Suprapubic skin (tissue), 4 donors: Measurements from ENCODE around the gene KIF20A.

Source experiments
- EP300 ChIP-seq: sonication (generic); formaldehyde crosslinking; IDR thresholded peaks from one replicate; pipeline ENCODE4 v1.6.1; 2017; ENCODE audit warnings: antibody characterized with exemption
- POLR2A ChIP-seq, 2 donors: fragments of 450-650 bp; IDR thresholded peaks; one replicate each; pipeline ENCODE4 v1.6.1; 2017; ENCODE audit warnings: antibody characterized with exemption in 2 of 2, mild to moderate bottlenecking in 2 of 2, moderate library complexity in 2 of 2
- POLR2AphosphoS5 ChIP-seq, 3 donors: sonication (generic); formaldehyde crosslinking; IDR thresholded peaks; one replicate each; pipeline ENCODE4 v1.6.1; 2017; ENCODE audit warnings: antibody characterized with exemption in 3 of 3
- TF ChIP-seq, protein P1 (sequence below), 2 donors: fragments of 200-600 bp in 1 of 2; fragments of 450-650 bp in 1 of 2; sonication (generic) in 1 of 2; IDR thresholded peaks; one replicate each; pipeline ENCODE4 v1.5.1; 2016 to 2019; ENCODE audit warnings: antibody characterized with exemption in 2 of 2, mild to moderate bottlenecking in 1 of 2, moderate library complexity in 1 of 2

DNA sequence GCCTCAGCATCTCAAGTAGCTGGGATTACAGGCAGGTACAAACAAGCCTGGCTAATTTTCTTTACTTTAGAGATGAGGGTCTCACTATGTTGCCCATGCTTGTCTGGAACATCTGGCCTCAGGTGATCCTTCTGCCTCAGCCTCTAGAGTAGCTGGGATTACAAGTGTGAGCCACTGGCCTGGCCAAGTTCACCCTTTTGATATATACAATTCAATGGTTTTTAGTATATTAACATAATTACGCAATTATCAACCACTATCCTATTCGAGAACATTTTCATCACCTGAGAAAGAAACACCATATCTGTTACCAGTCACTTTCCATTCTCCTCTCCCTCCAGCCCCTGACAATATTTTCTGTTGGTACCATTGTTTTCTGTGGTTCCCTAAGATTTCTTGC lies 37.9 kb downstream of the KIF20A start:
- TF ChIP-seq, protein P1, sequence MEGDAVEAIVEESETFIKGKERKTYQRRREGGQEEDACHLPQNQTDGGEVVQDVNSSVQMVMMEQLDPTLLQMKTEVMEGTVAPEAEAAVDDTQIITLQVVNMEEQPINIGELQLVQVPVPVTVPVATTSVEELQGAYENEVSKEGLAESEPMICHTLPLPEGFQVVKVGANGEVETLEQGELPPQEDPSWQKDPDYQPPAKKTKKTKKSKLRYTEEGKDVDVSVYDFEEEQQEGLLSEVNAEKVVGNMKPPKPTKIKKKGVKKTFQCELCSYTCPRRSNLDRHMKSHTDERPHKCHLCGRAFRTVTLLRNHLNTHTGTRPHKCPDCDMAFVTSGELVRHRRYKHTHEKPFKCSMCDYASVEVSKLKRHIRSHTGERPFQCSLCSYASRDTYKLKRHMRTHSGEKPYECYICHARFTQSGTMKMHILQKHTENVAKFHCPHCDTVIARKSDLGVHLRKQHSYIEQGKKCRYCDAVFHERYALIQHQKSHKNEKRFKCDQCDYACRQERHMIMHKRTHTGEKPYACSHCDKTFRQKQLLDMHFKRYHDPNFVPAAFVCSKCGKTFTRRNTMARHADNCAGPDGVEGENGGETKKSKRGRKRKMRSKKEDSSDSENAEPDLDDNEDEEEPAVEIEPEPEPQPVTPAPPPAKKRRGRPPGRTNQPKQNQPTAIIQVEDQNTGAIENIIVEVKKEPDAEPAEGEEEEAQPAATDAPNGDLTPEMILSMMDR (IDR thresholded peaks at IDR 0.05), result no peak
- no peak for TF ChIP-seq POLR2AphosphoS5 (IDR thresholded peaks at IDR 0.05)
- no peak for TF ChIP-seq POLR2A (IDR thresholded peaks at IDR 0.05)
- no peak for TF ChIP-seq EP300
